Ascending aorta (tissue), 2 donors: Measurements from ENCODE around the gene BAAT. TPM values are rescaled to one million over a fixed set of nuclear protein-coding genes. Genes with fewer than 3 reads are reported as not detected.

Experiments used
- DNase-seq, 2 donors: peaks; one replicate each; pipeline ENCODE4 v3.0.0-alpha.2; 2019; ENCODE audit warnings: low spot score in 2 of 2
- H3K27ac ChIP-seq, 2 donors: fragments of 200-600 bp; sonication (generic); one replicate each; pipeline ENCODE4 v1.5.1; 2016 to 2017; ENCODE audit warnings: mild to moderate bottlenecking in 1 of 2
- H3K27me3 ChIP-seq: fragments of 200-600 bp; sonication (generic); one replicate; pipeline ENCODE4 v1.5.1; 2017
- H3K36me3 ChIP-seq, 2 donors: fragments of 200-600 bp; sonication (generic); one replicate each; pipeline ENCODE4 v1.5.1; 2016
- H3K4me1 ChIP-seq, 2 donors: fragments of 200-600 bp; sonication (generic); one replicate each; pipeline ENCODE4 v1.5.1; 2016 to 2017; ENCODE audit warnings: mild to moderate bottlenecking in 1 of 2
- H3K4me3 ChIP-seq, 2 donors: fragments of 200-600 bp; sonication (generic); one replicate each; pipeline ENCODE4 v1.5.1; 2016 to 2017; ENCODE audit warnings: mild to moderate bottlenecking in 1 of 2
- H3K9me3 ChIP-seq, 2 donors: fragments of 200-600 bp; sonication (generic); one replicate each; pipeline ENCODE4 v1.5.1; 2016
- intact Hi-C: fragments of 100-400 bp; cut with DNase I; formaldehyde crosslinking; loops from one replicate; pipeline ENCODE4 v1.15.1; 2023
- total RNA-seq: library from RNA; depleted of rRNA; stranded (reverse); fragments of >200 nt; gene quantifications from one replicate; pipeline ENCODE4 v1.1.0, GENCODE V29; 2016
- TF ChIP-seq, protein P1 (sequence below), 3 experiments: fragments of 200-600 bp in 2 of 3; fragments of 450-650 bp in 1 of 3; sonication (generic) in 2 of 3; IDR thresholded peaks; one replicate each; pipeline ENCODE4 v1.5.1; 2016 to 2019; ENCODE audit warnings: antibody characterized with exemption in 3 of 3, mild to moderate bottlenecking in 1 of 3, moderate library complexity in 1 of 3

The BAAT gene
- total RNA-seq, 1 donor from 2014 or later = 0.53 TPM

DNA sequence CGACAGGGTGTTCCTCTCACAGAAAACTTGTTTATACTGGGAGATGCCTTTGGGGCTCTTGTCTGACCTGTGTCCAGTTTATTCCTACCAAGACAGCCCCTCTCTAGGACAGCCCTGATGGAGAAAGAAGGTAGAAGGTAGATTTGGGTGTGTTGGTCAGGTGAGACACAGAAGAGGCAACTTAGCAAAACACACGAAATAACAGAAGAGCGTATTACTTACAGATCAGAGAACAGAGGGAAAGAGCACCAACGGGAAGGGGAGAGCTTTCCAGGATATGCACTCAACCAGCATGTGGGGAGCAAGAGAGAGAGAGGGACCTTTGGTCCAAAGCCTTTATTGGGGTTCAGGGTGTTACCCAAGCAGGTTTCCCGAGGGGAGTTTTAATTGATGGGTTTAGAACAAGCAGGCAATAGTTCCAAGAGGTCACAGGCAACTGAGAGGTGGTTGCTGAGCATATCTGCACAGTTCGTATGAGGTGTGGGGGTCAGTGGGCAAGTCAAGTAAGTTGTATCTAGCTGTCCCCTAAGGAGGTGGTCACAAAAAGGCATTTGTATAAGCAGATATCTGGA, 31.8 kb downstream of the BAAT start:
- H3K4me3 ChIP-seq = no peak overlapping the region
- no peak for DNase-seq
- no peaks in the 10 kb centered on the region for H3K4me1 ChIP-seq
- H3K36me3 ChIP-seq = no peaks in the 10 kb centered on the region
- H3K9me3 ChIP-seq = no peaks in the 10 kb centered on the region
- TF ChIP-seq, protein P1, sequence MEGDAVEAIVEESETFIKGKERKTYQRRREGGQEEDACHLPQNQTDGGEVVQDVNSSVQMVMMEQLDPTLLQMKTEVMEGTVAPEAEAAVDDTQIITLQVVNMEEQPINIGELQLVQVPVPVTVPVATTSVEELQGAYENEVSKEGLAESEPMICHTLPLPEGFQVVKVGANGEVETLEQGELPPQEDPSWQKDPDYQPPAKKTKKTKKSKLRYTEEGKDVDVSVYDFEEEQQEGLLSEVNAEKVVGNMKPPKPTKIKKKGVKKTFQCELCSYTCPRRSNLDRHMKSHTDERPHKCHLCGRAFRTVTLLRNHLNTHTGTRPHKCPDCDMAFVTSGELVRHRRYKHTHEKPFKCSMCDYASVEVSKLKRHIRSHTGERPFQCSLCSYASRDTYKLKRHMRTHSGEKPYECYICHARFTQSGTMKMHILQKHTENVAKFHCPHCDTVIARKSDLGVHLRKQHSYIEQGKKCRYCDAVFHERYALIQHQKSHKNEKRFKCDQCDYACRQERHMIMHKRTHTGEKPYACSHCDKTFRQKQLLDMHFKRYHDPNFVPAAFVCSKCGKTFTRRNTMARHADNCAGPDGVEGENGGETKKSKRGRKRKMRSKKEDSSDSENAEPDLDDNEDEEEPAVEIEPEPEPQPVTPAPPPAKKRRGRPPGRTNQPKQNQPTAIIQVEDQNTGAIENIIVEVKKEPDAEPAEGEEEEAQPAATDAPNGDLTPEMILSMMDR (IDR thresholded peaks at IDR 0.05) = no peak
- intact Hi-C loops = no loop called here
- no peak overlapping the region for H3K27ac ChIP-seq
- H3K27me3 ChIP-seq = no peaks in the 10 kb centered on the region

DNA sequence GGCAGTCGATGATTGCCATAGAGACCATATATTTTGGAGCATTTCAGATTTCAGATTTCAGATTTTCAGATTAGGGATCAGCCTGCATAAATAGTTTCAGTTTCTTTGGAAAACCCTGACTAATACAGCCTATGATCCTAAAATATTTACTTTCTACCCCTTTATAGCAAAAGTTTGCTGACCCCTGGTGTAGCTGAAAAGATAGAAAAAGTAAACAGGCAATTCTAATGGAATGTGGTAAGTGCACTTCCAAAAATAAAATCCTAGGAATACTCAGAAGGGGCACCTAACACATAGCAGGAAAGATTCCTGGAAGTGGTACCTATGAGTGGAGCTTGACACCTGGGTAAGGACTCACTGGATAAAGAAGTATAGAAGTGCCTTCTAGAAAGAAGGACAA, 34.5 kb downstream of the BAAT start:
- TF ChIP-seq, protein P1 (IDR thresholded peaks at IDR 0.05) = no peak
- Histone ChIP-seq H3K27ac (no peak overlapping the region), H3K4me3 (no peak overlapping the region), H3K9me3 (no peaks in the 10 kb centered on the region), H3K4me1 (no peaks in the 10 kb centered on the region), H3K27me3 (no peaks in the 10 kb centered on the region), H3K36me3 (no peaks in the 10 kb centered on the region)
- DNase-seq = no peak
- intact Hi-C loops = no loop called here

DNA sequence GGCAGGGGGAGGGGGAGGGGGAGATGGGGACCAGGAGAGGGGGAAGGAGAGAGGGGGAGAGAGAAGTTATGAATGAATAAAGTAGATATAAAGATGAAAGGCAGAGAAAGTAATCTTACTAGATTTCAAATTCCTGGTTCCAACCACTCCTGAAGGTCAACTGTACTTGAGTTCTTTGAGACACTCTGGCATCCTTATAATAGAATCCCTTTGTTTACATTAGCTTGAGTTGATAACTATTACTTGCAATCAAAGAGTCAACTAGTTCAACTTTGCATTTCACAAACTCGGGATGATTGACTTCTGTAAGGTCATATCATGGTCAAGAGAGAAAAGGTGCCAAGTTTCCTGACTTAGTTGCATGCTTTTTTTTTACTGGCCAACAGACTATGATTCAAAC, 42.2 kb downstream of the BAAT start:
- Histone ChIP-seq H3K4me3 (no peak overlapping the region), H3K36me3 (no peaks in the 10 kb centered on the region), H3K27me3 (no peaks in the 10 kb centered on the region), H3K27ac (no peak overlapping the region), H3K4me1 (no peaks in the 10 kb centered on the region), H3K9me3 (no peaks in the 10 kb centered on the region)
- intact Hi-C loops = no loop called here
- no peak for DNase-seq
- TF ChIP-seq, protein P1 (IDR thresholded peaks at IDR 0.05) = no peak

DNA sequence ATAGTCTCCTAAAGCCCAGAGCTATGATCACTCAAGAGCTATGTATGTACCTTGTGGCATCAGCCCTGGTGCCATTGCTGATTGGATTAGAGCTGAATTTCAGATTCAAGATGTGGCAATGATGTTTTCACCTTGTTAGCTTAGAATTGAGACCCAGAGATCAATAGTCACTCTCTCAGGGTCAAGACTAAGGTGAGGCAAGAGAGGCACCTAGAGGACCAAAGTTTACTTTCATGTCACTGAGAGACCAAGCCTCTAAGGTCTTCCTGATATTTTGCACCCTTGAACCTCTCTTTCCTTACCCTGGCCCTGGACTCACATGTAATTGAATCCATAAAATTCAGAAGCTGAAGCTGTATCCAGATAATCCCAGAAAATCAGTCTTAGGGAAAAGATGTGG, 42.8 kb downstream of the BAAT start:
- no peak for DNase-seq
- Histone ChIP-seq H3K27ac (no peak overlapping the region), H3K36me3 (no peaks in the 10 kb centered on the region), H3K27me3 (no peaks in the 10 kb centered on the region), H3K4me1 (no peaks in the 10 kb centered on the region), H3K4me3 (no peak overlapping the region), H3K9me3 (no peaks in the 10 kb centered on the region)
- intact Hi-C loops = no loop called here
- TF ChIP-seq, protein P1 (IDR thresholded peaks at IDR 0.05) = no peak

DNA sequence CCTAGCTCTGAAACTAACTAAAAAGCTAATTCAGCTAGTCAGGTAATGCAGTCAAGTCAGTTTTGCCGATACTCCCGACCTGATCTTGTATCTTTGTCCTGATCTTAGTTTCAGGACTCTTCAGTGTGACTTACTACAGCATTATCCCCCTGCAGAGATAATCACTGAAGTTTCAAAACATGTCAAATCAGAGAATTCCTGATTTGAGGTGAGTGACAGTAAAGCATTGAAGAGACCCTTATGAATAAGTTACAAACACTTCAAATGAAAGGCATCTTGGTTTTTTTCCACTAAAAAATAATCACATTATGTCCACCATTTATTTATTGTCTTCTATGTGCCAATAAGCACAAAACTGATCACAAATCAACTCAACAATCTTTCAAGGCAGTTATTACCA, 47.6 kb downstream of the BAAT start:
- H3K9me3 ChIP-seq = no peaks in the 10 kb centered on the region
- no peak overlapping the region for H3K27ac ChIP-seq
- intact Hi-C loops = no loop called here
- DNase-seq = no peak
- H3K36me3 ChIP-seq = no peaks in the 10 kb centered on the region
- no peaks in the 10 kb centered on the region for H3K4me1 ChIP-seq
- no peaks in the 10 kb centered on the region for H3K27me3 ChIP-seq
- TF ChIP-seq, protein P1 (IDR thresholded peaks at IDR 0.05) = no peak
- no peak overlapping the region for H3K4me3 ChIP-seq

DNA sequence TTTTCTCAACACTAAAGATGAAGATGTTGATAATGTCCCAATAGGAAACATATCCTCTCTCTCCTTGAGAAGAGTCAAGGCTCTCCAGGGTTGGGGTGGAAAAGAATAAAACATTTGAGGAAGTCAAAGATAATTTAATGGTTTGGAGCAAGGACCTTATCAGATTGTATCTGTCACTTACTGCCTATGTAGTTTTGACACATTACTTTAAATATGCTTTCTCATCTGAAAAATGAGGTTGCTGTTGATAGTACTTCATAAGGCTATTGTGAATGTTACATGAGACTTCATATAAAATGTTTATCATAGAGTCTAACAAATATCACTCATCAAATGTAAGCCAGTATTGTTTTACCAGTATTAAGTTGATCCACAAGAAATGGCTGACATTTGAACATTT, 48.7 kb downstream of the BAAT start:
- H3K4me1 ChIP-seq = no peaks in the 10 kb centered on the region
- no peaks in the 10 kb centered on the region for H3K9me3 ChIP-seq
- TF ChIP-seq, protein P1 (IDR thresholded peaks at IDR 0.05) = no peak
- intact Hi-C loops = no loop called here
- no peaks in the 10 kb centered on the region for H3K27me3 ChIP-seq
- H3K36me3 ChIP-seq = no peaks in the 10 kb centered on the region
- no peak overlapping the region for H3K4me3 ChIP-seq
- no peak overlapping the region for H3K27ac ChIP-seq
- no peak for DNase-seq
